Measurements from ENCODE around the gene STAG1. TPM values are rescaled to one million over a fixed set of nuclear protein-coding genes. Genes with fewer than 3 reads are reported as not detected.

STAG1 gene
- total RNA-seq, 1 donor from 2014 or later = 53.9 TPM

- no peak overlapping the region for H3K27ac Mint-ChIP-seq (ENCODE audit: unreplicated experiment)
- no peak for DNase-seq (ENCODE audit: extremely low spot score, unreplicated experiment)
- H3K4me1 Mint-ChIP-seq (ENCODE audit: unreplicated experiment) = peaks cover 8% of the 10 kb centered on the region
- H3K27me3 Mint-ChIP-seq (ENCODE audit: unreplicated experiment) = no peaks in the 10 kb centered on the region
- no peaks in the 10 kb centered on the region for H3K9me3 Mint-ChIP-seq (ENCODE audit: unreplicated experiment)
- TF ChIP-seq CTCF (IDR thresholded peaks at IDR 0.05) = no peak
- H3K4me3 Mint-ChIP-seq (ENCODE audit: unreplicated experiment) = no peak overlapping the region
- peaks cover 6% of the 10 kb centered on the region for H3K36me3 Mint-ChIP-seq (ENCODE audit: unreplicated experiment)
These were observed 365.1 kb downstream of the STAG1 start for GRCh38 chr3:136387031-136387430.

GRCh38 chr3:136385457-136385856 lies 366.7 kb downstream of the STAG1 start:
- DNase-seq (ENCODE audit: extremely low spot score, unreplicated experiment) = no peak
- no peak overlapping the region for H3K4me3 Mint-ChIP-seq (ENCODE audit: unreplicated experiment)
- peaks cover 7% of the 10 kb centered on the region for H3K36me3 Mint-ChIP-seq (ENCODE audit: unreplicated experiment)
- H3K27me3 Mint-ChIP-seq (ENCODE audit: unreplicated experiment) = no peaks in the 10 kb centered on the region
- no peaks in the 10 kb centered on the region for H3K9me3 Mint-ChIP-seq (ENCODE audit: unreplicated experiment)
- no peak overlapping the region for H3K27ac Mint-ChIP-seq (ENCODE audit: unreplicated experiment)
- peaks cover 5% of the 10 kb centered on the region for H3K4me1 Mint-ChIP-seq (ENCODE audit: unreplicated experiment)
- TF ChIP-seq CTCF (IDR thresholded peaks at IDR 0.05) = no peak

- Mint-ChIP-seq H3K9me3 (ENCODE audit: unreplicated experiment) (no peaks in the 10 kb centered on the region), H3K4me3 (ENCODE audit: unreplicated experiment) (no peak overlapping the region), H3K27ac (ENCODE audit: unreplicated experiment) (no peak overlapping the region), H3K27me3 (ENCODE audit: unreplicated experiment) (no peaks in the 10 kb centered on the region), H3K36me3 (ENCODE audit: unreplicated experiment) (peaks cover 14% of the 10 kb centered on the region), H3K4me1 (ENCODE audit: unreplicated experiment) (no peaks in the 10 kb centered on the region)
- no peak for DNase-seq (ENCODE audit: extremely low spot score, unreplicated experiment)
- no peak for TF ChIP-seq CTCF (IDR thresholded peaks at IDR 0.05)
These were observed 371.1 kb downstream of the STAG1 start for GRCh38 chr3:136381051-136381450.

GRCh38 chr3:136380530-136380929 lies 371.6 kb downstream of the STAG1 start:
- Mint-ChIP-seq H3K4me3 (ENCODE audit: unreplicated experiment) (no peak overlapping the region), H3K36me3 (ENCODE audit: unreplicated experiment) (peaks cover 14% of the 10 kb centered on the region), H3K27me3 (ENCODE audit: unreplicated experiment) (no peaks in the 10 kb centered on the region), H3K4me1 (ENCODE audit: unreplicated experiment) (no peaks in the 10 kb centered on the region), H3K27ac (ENCODE audit: unreplicated experiment) (no peak overlapping the region), H3K9me3 (ENCODE audit: unreplicated experiment) (no peaks in the 10 kb centered on the region)
- no peak for TF ChIP-seq CTCF (IDR thresholded peaks at IDR 0.05)
- DNase-seq (ENCODE audit: extremely low spot score, unreplicated experiment) = no peak

- Mint-ChIP-seq H3K4me3 (ENCODE audit: unreplicated experiment) (no peak overlapping the region), H3K27ac (ENCODE audit: unreplicated experiment) (no peak overlapping the region), H3K4me1 (ENCODE audit: unreplicated experiment) (no peaks in the 10 kb centered on the region), H3K9me3 (ENCODE audit: unreplicated experiment) (no peaks in the 10 kb centered on the region), H3K27me3 (ENCODE audit: unreplicated experiment) (no peaks in the 10 kb centered on the region), H3K36me3 (ENCODE audit: unreplicated experiment) (peaks cover 25% of the 10 kb centered on the region)
- no peak for TF ChIP-seq CTCF (IDR thresholded peaks at IDR 0.05)
- DNase-seq (ENCODE audit: extremely low spot score, unreplicated experiment) = no peak
These were observed 374.2 kb downstream of the STAG1 start for GRCh38 chr3:136378011-136378410.
